GM18517 (cell line): ENCODE results near the gene CCDC134.

Experiments
- ATAC-seq: cut with Tn5 transposase; IDR thresholded peaks from one replicate; pipeline ENCODE4 v1.9.1; 2021; ENCODE audit warnings: mild to moderate bottlenecking, moderate library complexity; ENCODE audit not compliant: unreplicated experiment

The CCDC134 gene

GRCh38 chr22:41782751-41783150 is 17.7 kb upstream of the CCDC134 start:
- no peak for ATAC-seq

- ATAC-seq: no peak
Measured at GRCh38 chr22:41787331-41787730, 13.1 kb upstream of the CCDC134 start.

GRCh38 chr22:41793871-41794270 is 6.6 kb upstream of the CCDC134 start:
- ATAC-seq: no peak

GRCh38 chr22:41798736-41799135 is 1.7 kb upstream of the CCDC134 start:
- ATAC-seq: no peak

GRCh38 chr22:41799486-41800347 is 762 bp upstream of the CCDC134 start:
- no peak for ATAC-seq

GRCh38 chr22:41801147-41801819 is 804 bp downstream of the CCDC134 start:
- no peak for ATAC-seq

- ATAC-seq: no peak
Measured at GRCh38 chr22:41801886-41802285, 1.4 kb downstream of the CCDC134 start.

- no peak for ATAC-seq
Measured at GRCh38 chr22:41805639-41806038, 5.2 kb downstream of the CCDC134 start.

- ATAC-seq: no peak
Measured at GRCh38 chr22:41808400-41808799, 7.9 kb downstream of the CCDC134 start.

- no peak for ATAC-seq
Measured at GRCh38 chr22:41810022-41810421, 9.5 kb downstream of the CCDC134 start.

GRCh38 chr22:41812805-41813545 is 12.5 kb downstream of the CCDC134 start:
- no peak for ATAC-seq

- ATAC-seq: no peak
Measured at GRCh38 chr22:41813726-41814410, 13.4 kb downstream of the CCDC134 start.

- no peak for ATAC-seq
Measured at GRCh38 chr22:41815716-41816115, 15.2 kb downstream of the CCDC134 start.

GRCh38 chr22:41816241-41816640 is 15.8 kb downstream of the CCDC134 start:
- no peak for ATAC-seq

- ATAC-seq: no peak
Measured at GRCh38 chr22:41816871-41817270, 16.4 kb downstream of the CCDC134 start.

GRCh38 chr22:41818011-41818410 is 17.5 kb downstream of the CCDC134 start:
- no peak for ATAC-seq

GRCh38 chr22:41818596-41818995 is 18.1 kb downstream of the CCDC134 start:
- no peak for ATAC-seq

GRCh38 chr22:41819257-41819656 is 18.8 kb downstream of the CCDC134 start:
- ATAC-seq: no peak

- ATAC-seq: no peak
Measured at GRCh38 chr22:41820447-41820846, 20.0 kb downstream of the CCDC134 start.

- no peak for ATAC-seq
Measured at GRCh38 chr22:41821471-41822316, 21.2 kb downstream of the CCDC134 start.
